Astrocyte of the spinal cord (primary cell): Measurements from ENCODE around the gene ARL14EP.

Experiments
- DNase-seq: peaks from one replicate; pipeline ENCODE4 v3.0.0; 2011; ENCODE audit warnings: low read depth, low spot score
- H3K4me3 ChIP-seq: 2 replicates; pipeline ENCODE4 v1.5.1; 2011; ENCODE audit warnings: low read depth, mild to moderate bottlenecking, low read length, moderate library complexity
- in situ Hi-C: cut with HindIII; loops from 2 replicates; pipeline ENCODE4 v1.10.0; 2017; ENCODE audit warnings: low sequenced_read_pairs
- TF ChIP-seq, protein P1 (sequence below): IDR thresholded peaks from 2 replicates; pipeline ENCODE4 v1.5.1; 2012; ENCODE audit warnings: low read depth, mild to moderate bottlenecking, low read length, inconsistent platforms

The ARL14EP gene

DNA sequence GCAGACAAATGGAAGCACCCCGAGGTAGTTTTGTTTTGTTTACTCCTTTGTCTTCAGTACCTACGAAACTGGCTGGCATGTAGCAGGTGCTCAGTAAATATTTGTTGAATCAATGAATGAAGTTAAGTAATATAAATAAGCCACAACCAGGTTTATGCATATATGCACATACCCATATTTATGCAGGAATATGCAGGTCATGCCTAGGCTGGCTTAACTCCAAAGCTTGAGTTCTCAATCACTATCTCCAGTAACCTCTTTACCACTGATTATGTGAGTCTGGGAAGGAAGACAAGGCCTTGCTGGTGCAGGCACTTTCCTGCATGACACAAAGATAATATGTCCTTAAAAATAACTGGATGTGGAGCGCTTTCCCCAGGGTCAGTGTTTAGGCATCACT is 27.5 kb downstream of the ARL14EP start:
- in situ Hi-C loops = no loop called here
- DNase-seq = no peak
- TF ChIP-seq, protein P1, sequence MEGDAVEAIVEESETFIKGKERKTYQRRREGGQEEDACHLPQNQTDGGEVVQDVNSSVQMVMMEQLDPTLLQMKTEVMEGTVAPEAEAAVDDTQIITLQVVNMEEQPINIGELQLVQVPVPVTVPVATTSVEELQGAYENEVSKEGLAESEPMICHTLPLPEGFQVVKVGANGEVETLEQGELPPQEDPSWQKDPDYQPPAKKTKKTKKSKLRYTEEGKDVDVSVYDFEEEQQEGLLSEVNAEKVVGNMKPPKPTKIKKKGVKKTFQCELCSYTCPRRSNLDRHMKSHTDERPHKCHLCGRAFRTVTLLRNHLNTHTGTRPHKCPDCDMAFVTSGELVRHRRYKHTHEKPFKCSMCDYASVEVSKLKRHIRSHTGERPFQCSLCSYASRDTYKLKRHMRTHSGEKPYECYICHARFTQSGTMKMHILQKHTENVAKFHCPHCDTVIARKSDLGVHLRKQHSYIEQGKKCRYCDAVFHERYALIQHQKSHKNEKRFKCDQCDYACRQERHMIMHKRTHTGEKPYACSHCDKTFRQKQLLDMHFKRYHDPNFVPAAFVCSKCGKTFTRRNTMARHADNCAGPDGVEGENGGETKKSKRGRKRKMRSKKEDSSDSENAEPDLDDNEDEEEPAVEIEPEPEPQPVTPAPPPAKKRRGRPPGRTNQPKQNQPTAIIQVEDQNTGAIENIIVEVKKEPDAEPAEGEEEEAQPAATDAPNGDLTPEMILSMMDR = no peak
- no peak overlapping the region for H3K4me3 ChIP-seq

GRCh38 chr11:30351061-30351460 is 28.2 kb downstream of the ARL14EP start:
- DNase-seq = no peak
- no peak overlapping the region for H3K4me3 ChIP-seq
- TF ChIP-seq, protein P1 = no peak
- in situ Hi-C loops = no loop called here

DNA sequence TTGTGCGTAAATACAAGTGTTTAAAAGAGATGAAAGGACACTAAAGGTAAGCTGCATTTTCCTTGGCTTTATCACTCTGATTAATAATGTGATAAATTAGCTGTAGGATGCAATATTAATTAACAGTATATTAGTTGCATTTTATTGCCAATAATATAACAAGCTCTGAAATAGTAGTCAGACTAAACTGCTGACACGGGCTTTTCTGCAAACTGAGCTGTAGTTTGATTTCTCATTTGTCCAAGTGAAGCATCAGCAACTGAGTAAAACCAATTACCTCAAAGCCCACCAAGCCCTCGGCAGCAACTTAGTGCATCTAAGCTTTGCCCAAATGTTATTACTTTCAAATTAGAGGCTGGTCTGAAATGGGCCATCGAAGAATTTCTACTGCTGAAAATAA is 33.5 kb downstream of the ARL14EP start:
- DNase-seq = no peak
- H3K4me3 ChIP-seq = no peak overlapping the region
- TF ChIP-seq, protein P1 = no peak
- in situ Hi-C loops = no loop called here

- in situ Hi-C loops = no loop called here
- DNase-seq = no peak
- H3K4me3 ChIP-seq = no peak overlapping the region
- TF ChIP-seq, protein P1 = no peak
Measured at GRCh38 chr11:30357872-30358271, 35.0 kb downstream of the ARL14EP start.

DNA sequence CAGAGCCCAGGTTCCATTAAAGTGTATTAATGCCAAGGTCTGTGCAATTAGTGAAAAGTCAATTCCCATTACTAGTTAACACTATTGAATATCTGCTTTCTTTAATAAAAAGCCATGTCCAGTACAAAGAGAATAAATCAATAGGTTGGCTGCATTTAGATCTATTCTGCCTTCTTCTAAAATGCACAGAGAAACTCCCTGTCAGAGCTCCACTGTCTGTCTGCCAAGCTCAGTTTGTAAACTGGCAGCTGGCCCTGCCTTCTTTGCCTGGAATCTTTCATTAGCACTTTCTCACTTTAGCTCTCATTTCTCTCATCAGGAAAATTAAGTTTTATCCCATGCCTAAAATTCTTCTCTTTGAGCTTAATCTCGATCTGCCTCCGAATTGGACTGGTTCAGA is 35.6 kb downstream of the ARL14EP start:
- no peak overlapping the region for H3K4me3 ChIP-seq
- no peak for DNase-seq
- TF ChIP-seq, protein P1 = no peak
- in situ Hi-C loops = no loop called here

- TF ChIP-seq, protein P1 = no peak
- no peak overlapping the region for H3K4me3 ChIP-seq
- in situ Hi-C loops = no loop called here
- no peak for DNase-seq
Measured at GRCh38 chr11:30360741-30361140, 37.8 kb downstream of the ARL14EP start.
